HG03439 (cell line): Measurements from ENCODE around the gene NFYC.

Source experiments
- ATAC-seq: cut with Tn5 transposase; IDR thresholded peaks from one replicate; pipeline ENCODE4 v1.9.1; 2021; ENCODE audit warnings: mild to moderate bottlenecking, moderate library complexity; ENCODE audit not compliant: unreplicated experiment

Gene NFYC

DNA sequence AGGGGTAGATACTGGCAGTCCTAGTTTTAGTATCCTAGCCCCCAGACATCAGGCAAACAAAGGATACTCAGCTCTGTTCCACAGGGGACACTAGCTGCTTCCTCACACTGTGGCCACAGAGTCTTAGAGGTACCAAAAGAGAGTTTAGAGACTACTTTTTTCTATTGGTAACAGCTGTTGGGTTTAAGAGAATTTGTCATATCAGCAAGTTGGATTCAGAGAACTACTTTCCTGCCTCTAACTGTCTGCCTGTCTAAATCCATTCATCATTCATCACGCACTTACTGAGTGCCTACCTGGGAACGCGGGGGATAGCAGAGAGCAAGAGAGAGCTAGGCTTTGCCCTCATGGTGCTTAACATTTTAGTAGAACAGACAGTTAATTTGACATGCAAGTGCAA, 65.0 kb downstream of the NFYC start:
- no peak for ATAC-seq

DNA sequence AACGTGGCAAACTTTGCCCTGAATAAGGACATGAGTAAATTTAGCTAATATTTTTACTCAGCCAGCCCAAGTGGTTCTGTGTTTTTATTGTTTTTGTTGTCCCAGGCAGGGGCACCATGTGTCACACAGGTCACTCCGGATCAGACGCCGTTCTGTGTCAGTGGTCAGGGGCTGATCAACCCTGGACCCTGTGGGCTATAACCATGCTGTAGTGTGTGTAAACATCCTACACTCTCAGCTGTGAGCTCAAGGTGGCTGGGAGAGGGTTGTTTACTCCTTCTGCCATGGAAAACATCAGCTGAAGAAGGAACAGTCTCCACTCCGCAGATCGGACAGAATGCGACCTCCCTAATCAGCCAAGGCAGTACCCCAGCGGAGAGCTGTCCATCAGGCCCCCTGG, 65.6 kb downstream of the NFYC start:
- ATAC-seq: no peak

DNA sequence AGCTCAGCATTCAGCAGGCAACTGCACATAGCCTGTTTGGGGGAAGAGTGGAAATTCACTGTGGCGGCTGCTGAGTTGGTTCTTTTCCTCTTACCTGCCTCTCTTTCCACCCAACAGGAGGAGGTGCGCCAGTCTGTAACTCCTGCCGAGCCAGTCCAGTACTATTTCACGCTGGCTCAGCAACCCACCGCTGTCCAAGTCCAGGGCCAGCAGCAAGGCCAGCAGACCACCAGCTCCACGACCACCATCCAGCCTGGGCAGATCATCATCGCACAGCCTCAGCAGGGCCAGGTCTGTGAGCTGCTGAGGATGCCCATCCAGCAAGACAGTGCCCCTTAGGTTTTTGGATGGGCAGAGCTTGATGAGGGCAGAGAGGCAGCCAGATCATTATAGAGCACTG, 66.5 kb downstream of the NFYC start:
- no peak for ATAC-seq

DNA sequence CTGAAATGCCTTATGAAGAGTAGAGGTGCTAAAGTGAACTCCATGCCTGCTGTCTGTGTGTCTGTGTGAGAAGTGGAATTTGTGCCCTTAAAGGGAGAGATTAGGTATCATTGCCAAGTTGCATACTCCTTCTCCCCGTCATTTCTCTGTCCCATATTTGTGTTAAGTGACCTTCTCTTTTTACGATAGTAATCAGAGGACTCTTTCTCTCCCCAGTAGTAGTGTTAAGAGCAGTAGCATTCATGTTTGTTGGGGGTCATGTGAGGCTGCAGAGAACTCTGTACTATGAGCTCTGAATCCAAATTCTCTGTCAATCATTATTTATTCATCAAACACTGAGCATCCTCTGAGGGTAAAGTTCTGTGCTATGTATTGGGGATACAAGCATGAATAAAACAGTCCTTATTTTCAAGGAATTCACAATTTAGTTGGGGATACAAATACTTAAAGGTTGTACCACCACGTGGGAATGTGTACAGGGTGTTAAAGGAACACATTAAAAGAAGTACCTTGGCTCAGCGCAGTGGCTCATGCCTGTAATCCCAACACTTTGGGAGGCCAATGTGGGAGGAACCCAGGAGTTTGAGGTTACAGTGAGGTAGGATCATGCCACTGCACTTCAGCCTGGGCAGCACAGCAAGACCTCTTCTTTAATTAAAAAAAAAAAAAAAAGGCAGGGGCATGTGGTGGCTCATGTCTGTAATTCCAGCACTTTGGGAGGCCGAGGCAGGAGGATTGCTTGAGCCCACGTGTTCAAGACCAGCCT, 67.3 kb downstream of the NFYC start:
- ATAC-seq: no peak

DNA sequence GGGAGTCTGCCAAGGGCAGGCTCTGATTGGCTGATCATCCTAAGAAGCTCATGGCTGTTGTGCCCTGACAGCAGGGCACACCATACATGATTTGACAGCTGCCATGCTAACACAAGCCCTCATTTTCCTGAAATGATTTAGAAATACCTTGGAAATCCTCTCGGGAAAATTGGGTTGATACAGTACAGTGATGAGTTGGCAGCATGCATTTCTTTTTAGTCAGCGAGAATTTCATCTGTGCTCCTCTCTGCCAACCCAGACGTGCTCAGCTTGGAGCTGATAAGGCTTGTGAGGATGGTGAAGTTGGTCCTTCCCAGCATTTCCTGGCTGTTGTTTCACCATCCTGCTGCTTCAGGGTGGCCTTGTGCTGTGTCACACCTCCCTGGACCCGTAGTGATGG, 69.5 kb downstream of the NFYC start:
- no peak for ATAC-seq

DNA sequence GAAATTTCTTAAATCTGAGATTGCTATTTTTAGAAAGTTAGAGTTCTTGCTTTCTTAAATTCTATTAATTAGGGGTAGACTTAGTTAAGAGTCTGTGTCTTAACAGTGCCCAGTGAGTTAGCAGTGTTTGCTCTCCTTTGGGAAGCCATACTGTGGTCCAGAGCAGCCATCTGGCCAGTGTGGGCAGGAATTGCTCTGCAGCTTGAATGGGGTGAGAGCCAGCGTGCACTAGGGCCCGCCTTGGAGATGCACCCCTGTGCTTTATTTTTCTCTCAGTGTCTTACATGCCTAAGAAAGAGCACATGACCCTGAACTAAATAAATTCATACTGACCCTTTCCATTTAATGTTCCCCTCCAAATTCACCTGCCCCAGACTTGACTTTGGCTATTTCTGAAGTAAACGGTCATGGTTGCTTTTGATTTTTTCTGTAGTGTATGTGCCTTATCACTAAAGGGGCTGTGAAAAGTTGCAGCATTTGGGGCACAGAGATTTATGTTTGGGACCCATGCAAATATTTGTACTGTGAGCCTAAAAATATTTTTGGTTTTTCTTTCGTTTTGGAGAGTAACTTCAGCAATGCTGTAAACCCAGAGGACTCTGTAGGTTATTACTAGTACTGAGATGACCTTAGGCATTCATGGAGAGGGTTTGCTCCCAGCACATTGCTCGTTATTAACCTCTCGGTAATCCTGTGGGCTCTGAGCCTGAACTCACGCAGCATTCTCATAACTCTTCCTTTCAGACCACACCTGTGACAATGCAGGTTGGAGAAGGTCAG, 70.8 kb downstream of the NFYC start:
- ATAC-seq: no peak

DNA sequence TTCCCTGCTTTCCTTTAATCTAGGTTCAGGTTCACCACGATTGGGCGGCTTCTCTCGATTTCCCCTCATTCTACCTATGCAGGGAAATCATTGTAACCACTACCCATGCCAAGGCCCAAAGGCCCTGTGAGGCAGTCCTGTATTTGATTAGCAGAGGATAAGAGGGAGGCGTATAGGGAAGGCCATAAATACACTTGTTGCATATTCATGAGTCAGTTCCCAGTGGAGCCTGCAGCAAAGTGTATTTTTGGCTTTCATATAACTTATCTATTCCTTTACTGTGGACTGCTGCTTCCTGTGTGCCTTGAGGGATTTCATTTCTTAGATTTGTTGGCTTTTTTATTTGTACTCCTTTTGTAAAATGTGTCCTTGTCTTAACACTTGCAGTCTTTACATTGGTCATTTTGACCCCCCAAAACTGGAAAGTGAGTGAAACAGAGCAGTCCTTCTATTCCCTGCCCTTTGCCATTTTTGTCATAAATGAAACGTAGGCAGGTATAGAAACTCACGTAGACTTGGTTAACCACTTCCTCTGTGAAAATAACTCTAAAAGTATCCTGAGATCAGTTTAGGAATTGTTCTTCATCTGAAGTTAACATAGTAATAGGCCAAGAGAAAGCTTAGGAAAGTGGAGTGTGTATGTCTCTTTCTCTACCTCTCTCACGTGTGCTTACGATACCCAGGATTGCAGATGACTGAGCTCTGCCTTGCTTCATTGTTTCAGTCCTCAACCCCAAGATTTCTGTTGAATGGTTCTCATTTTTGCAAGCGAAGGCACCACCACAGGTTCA, 72.4 kb downstream of the NFYC start:
- no peak for ATAC-seq

DNA sequence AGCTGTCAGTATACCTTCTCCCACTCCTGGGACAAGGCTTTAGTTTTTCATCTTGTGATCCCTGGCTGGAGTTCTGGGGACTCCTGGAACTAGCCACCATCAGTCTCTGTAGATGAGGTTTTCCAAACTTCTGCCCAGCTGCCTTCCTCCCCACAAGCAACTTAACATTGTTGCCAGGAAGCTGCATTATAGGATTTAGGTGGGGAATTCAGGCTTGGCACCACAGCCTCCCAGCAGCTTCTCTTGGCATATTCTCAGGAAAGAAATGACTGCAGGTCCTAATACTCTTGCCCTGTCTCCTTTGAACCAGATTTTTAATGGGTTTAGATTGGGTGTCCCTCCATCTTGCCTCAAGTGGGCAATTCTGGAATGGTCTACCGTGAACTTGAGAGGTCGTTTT, 73.5 kb downstream of the NFYC start:
- ATAC-seq: no peak

DNA sequence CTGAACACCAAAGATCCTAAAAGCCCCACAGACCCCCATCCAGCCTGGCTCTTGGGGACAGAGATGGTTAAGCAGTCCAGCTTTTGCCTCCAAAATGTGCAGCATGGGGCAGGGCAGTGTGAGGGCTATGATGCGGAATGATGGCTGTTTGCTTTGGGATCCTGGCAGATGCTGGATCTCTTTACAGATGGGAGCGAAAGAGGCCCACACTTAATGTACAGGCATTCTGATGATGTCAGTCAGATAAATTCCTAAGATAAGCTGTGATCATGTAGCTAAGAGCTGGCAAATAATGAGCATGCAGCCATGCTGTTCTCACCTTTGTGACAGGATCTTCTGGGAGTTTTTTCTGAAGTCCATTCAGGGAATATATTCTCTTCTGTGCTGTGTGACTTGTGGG, 74.5 kb downstream of the NFYC start:
- ATAC-seq: no peak

DNA sequence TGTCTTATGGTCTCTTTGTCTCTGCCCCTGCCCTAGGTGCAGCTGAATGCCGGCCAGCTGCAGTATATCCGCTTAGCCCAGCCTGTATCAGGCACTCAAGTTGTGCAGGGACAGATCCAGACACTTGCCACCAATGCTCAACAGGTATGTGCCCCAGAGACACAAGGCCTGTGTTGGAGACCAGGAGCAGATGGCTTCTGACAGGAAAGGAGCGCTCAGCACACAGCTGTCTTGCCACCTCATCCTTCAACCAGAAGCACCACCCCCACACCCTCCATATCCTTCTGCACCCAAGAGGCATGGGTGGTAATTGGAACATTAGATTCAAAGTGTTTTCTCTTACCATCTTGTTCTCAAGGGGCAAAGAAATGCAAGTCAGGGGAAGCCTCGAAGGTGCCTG, 75.1 kb downstream of the NFYC start:
- ATAC-seq: no peak

DNA sequence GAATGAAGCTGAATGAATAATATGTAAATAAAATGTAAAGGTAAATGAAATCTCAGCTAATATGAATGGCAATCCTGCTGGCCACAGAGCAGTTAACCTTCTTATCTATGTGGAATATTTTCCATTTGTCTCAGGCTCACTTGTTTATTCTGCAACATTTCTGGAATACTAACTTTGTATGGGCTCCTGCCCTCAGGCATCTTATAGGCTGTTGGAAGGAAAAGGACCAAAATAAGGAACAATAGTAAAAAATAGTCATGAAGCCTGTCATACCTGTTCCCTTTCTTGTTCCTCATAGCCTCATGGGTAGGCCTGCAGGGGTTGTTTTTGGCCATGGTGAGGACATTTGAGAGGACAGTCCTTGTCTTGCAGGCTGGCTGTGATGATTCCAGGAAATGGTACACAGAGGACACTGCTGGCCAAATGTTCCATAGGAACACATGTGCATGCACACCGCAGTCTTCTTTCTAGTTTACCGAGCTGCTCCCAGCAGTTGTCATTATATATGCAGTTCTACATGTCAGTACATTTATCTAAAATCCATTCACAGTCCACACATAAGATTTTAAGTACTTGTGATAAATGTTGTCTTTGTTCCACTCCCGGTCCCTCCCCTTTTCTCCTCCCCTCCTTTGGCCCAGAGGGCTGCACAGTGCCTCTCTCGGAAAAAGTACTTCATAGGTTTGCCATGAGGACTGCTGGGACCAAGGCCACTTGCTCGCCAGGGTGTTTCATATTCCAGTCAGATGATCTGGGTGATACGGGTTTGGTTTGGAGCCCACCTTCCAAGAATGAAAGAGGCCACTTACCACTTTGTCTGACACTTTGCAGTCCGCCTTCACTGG, 76.9 kb downstream of the NFYC start:
- no peak for ATAC-seq

DNA sequence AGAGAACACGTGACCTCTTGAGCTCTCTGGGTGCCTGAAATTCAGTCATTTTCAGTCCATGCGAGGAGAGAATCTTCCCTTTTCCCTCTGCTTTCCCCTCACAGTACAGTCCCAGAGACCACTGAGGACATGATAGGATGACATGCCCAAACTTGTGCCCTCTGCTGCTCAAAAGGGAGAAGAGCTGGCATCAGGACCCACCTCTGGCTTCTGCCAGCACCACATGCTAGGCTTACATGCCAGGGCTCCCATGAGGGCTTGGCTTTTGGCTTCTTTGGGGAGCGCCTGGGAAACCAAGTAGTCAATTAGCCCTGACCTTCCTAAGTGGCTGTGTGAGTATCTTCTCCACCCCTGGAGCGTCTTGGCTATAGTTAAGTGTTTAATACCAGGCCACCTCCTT, 78.3 kb downstream of the NFYC start:
- no peak for ATAC-seq

DNA sequence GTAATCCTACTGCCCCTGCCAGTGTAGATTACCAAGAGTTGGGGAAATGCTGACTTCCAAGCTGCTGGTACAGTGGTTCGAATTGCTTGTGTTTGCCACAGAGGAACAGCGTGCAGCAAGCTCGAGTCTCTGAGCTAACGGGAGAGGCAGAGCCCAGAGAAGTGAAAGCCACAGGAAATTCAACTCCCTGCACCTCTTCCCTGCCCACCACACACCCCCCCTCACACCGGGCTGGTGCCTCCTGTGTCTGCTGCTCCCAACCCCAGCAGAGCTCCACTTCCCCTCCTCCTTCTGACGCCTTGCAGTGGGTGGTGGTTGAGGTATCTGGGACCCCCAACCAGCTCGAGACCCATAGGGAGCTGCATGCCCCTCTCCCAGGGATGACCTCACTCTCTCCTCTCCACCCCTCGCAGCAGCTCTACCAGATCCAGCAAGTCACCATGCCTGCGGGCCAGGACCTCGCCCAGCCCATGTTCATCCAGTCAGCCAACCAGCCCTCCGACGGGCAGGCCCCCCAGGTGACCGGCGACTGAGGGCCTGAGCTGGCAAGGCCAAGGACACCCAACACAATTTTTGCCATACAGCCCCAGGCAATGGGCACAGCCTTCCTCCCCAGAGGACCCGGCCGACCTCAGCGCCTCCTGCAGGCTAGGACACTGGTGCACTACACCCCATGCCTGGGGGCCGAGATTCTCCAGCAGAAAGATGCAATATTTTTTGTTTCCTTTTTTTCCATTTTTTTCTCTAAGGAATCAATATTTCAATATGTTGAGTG, 79.0 kb downstream of the NFYC start:
- no peak for ATAC-seq

DNA sequence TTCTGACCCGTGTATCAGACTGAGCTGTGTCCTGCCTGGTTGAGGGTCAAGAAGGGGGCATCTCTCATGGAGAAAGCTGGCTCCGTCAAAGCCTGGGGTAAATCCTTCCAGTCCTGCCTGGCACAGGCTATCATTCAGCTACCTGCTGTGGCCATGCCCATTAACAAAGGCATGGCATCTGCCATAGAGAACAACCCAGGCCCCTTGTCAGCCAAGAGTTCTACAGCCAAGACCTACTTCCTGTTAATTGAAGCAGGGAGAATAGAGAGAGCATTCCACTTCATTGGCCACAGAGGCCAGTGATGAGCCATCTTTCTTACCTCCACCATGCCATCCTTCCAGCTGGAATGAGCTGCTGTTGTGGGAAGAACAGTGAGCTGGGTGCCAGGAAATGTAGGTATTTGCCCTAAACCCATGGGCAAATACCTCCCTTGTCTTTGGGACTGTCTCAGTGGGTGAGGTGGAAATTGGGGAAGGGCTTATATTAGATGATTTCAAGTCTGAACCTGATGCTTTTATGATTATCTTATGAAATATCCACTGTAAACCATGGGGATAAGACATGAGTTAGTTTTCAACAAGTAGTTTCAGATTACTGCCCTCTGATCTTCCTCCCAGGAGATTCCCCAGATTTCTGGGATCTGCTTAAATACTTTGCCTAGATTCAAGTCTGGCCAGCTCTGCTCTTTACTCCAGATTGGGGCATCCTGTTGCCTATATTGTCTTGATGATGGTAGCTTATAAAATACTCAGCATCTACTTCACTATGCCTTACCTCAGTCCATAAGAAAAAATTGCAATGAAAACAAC, 80.8 kb downstream of the NFYC start:
- ATAC-seq: no peak

DNA sequence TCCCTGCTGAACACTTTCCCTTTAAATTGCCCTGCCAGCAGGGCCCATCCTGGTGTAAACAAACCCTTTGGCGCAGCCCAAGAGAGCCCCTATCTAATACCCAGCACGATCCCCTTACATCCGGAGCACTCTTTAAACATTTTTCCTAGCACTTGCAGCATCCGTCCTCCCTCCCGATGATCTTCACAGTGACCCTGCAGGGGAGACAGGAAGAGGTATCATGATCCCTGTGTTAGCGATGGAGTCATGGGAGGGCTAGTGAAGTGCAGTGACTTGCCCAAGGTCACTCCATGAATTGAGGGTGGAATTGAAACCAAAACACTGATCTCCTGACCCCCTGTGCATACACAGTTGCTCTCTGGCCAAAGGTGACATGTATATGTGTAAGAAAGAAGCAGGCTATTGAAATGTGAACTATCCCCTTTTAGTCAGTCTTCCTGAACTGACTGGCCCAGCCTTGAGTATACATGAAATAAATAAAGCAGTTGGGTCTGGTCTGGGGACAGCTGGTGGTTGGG, 82.3 kb downstream of the NFYC start:
- no peak for ATAC-seq

DNA sequence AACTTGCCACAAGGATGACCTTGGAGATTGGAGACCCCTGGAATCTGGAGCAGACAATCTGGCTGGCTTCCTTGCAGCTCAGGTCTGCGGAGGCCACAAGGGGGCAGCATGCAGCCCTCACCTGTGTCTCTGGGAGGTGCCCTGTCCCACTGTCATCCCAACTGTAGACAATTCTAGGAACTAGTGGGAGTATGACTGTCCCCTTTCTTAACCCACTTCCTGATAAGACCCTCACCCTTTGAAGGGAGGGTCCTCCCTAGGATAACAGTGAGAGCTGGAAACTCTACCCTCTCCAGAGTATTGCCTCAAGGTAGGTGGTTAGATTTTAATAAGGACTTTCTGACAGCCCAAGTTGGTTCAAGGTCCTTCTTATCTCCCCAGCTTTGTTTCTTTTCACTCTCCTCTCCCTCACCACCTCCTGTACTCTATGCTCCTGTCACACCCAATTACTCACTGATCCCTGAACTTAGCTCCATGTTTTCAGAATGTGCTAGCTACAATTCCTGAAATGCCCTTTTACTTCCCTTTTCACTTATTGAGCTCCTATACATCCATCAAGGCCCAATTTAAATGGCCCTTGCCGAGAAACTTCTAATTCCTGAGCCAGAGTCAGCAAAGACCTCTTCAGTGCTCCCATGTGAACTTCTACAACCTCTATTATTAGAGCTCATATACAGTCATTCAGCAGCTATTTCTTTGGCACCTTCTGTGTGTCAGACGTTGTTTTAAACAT, 82.9 kb downstream of the NFYC start:
- ATAC-seq: no peak

DNA sequence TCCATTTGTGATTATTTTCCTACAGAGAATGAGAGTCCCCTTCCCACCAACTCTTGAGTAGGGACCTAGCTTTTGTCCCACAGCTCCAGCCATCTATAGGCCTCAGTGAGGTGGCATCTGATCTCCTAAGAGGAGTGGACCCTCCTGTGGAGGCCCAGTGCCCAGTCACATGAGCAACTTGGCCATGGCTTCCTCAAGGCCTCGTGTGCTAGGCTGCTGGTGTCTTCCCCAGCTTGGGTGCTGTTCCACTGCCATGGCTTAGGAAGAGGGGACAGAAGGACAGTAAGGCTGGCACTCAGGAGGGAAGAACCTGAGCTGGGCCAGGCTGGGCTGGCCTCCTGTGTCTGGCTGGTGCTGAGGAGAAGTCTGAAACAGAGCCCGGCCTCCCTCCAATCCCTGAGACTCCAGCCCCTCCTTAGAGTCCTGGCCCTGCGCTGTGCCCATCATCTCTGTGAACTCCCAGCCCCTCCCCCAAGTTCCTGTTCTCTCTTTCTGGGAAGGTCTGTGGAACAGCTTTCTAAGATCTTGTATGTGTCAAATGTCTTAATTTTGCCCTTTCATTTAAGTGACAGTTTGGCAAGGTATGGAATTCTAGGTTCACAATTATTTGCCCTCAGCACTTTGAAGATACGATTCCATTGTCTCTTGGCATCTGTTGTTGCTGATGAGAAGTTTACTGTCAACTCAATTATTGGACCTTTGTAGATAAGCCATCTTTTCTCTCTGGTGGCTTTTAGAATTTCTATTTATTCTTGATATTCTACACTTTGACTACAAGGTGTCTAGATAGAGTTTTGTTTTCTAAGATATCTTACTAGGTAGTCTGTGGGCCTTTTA, 85.0 kb downstream of the NFYC start:
- no peak for ATAC-seq
